Measurements from ENCODE around the gene ADM5.
"Not testable (repeated sequence)": the region's sequence is repeated elsewhere in the genome, so short reads cannot be mapped to it uniquely, and the experiment has no call there.

Gene ADM5

DNA sequence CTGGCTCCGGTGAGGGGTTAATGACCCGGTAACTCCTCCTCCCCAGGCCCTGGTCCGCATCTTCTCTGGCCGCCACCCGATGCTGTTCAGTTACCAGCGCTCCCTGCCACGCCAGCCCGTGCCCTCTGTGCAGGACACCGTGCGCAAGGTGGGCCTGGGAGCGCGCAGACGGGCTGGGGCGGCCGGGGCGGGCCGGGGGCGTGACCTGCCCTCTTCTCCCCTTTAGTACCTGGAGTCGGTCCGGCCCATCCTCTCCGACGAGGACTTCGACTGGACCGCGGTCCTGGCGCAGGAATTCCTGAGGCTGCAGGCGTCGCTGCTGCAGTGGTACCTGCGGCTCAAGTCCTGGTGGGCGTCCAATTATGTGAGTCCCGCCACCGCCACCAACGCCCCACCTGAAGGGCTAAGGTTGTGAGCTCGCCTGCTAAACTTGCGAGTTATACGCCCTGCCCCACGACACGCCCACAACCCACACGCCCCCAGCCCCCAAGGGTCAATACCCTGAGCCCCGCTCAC is 11.9 kb downstream of the ADM5 start:
- DNase-seq (ENCODE audit: low spot score) = no peak

DNA sequence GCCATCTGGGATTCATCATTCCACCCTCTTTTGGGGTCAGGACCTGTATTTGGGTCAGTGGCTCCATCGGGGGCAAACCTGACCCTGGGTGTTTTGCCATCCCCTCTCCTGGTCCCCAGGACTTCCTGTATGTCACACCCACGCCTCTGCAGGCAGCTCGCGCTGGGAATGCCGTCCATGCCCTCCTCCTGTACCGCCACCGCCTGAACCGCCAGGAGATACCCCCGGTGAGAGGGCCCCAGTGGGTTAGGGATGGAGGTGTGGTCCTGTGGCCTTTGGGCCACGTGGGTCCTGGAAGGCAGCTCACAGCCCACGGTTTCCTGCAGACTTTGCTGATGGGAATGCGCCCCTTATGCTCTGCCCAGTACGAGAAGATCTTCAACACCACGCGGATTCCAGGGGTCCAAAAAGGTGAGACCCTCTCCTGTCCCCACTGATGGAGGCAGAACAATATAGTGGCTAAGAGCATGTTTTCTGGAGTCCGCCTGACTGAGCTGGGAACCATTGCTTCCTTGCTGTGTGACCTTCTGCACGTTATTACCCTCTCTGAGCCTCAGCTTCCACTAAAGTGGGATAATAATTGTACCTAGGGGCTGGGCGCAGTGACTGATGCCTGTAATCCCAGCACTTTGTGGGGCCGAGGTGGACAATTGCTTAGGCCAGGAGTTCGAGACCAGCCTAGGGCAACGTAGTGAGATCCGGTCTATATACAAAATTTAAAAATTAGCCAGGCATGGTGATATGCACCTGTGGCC is 15.7 kb downstream of the ADM5 start:
- DNase-seq (ENCODE audit: low spot score) = no peak

DNA sequence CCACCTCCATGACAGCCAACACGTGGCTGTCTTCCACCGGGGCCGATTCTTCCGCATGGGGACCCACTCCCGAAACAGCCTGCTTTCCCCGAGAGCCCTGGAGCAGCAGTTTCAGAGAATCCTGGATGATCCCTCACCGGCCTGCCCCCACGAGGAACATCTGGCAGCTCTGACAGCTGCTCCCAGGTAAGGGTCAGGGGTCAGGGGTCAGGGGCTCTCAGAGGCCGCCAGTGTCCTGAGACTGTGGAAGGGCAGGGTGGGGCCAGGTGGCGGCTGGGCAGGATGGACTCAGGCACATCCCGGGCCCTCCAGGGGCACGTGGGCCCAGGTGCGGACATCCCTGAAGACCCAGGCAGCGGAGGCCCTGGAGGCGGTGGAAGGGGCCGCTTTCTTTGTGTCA is 16.5 kb downstream of the ADM5 start:
- DNase-seq (ENCODE audit: low spot score) = no peak

DNA sequence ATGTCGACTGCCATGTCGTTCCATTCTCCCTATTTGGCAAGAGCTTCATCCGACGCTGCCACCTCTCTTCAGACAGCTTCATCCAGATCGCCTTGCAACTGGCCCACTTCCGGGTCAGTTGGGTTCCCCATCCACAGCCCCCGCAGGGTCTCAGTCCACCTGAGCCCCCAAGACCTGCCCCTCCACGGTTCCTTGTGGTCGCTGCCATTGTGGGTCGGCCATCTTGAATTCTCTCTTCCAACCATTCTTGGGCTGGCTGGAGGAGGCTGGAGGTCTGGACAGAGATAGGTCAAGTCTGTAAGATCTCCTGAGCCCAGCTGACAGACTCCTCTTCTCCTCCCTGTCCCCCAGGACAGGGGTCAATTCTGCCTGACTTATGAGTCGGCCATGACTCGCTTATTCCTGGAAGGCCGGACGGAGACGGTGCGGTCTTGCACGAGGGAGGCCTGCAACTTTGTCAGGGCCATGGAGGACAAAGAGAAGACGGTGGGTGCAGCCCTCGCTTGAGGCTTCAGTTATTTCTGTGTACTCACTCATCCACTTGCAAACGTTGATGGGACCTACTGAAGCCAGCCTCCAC is 21.1 kb downstream of the ADM5 start:
- DNase-seq (ENCODE audit: low spot score) = no peak

DNA sequence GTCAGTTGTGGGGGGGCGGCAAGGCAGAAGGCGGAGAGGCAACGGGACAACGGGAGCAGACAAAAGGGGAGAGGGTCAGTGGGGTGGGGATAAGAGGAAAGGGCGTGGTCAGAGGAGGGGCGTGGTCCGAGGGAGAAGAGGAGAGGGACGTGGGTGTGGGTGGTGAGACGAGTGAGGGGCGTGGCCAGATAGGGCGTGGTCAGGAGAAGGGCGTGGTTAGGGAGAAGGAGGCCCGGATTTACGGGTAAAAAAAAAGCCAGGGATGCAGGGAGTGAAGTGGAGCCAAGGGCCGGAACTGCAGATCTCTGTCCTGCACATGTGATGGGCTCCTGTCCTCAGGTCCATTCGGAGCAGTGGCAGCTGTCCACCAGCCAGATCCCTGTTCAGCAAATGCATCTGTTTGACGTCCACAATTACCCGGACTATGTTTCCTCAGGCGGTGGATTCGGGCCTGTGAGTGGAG is 23.0 kb downstream of the ADM5 start:
- DNase-seq (ENCODE audit: low spot score) = no peak

- no peak for DNase-seq (ENCODE audit: low spot score)
Observed at GRCh38 chr19:49713236-49713845, 23.9 kb downstream of the ADM5 start.

- no peak for DNase-seq (ENCODE audit: low spot score)
Observed at GRCh38 chr19:49716154-49716553, 26.8 kb downstream of the ADM5 start.

GRCh38 chr19:49718511-49718910 is 29.1 kb downstream of the ADM5 start:
- no peak for DNase-seq (ENCODE audit: low spot score)

DNA sequence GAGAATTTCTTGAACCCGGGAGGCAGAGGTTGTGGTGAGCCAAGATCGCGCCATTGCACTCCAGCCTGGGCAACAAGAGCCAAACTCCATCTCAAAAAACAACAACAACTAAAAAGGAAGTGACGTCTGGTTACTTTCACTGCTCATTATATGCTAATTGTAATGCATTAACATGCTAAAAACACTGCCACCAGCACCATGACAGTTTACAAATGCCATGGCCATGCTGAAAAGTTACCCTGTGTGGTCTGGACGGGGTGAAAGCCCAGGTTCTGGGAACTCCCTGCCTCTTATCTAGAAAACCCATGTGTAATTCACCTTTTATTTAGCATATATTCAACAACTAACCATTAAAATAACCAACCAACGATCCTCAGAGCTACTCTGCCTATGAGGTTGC is 29.6 kb downstream of the ADM5 start:
- DNase-seq (ENCODE audit: low spot score) = no peak

DNA sequence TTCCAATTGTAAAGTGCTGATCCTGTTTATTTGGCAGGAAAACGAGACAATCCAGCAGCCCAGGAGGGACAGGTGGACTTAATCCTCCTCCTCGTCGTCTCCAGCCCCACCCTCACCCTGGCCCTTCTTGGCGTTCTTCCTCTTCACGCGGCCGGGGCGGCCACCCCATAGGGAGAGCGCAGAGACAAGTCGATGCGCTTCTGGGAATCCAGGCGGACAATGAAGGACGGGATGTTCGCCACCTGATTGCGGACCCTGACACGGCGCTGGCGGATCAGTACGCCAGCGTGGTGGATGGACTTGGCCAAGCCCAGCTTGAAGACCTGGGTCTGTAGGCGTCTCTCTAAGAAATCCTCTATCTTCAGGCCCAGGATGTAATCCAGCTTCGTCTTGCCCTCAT is 30.0 kb downstream of the ADM5 start:
- DNase-seq (ENCODE audit: low spot score) = not testable (repeated sequence)

DNA sequence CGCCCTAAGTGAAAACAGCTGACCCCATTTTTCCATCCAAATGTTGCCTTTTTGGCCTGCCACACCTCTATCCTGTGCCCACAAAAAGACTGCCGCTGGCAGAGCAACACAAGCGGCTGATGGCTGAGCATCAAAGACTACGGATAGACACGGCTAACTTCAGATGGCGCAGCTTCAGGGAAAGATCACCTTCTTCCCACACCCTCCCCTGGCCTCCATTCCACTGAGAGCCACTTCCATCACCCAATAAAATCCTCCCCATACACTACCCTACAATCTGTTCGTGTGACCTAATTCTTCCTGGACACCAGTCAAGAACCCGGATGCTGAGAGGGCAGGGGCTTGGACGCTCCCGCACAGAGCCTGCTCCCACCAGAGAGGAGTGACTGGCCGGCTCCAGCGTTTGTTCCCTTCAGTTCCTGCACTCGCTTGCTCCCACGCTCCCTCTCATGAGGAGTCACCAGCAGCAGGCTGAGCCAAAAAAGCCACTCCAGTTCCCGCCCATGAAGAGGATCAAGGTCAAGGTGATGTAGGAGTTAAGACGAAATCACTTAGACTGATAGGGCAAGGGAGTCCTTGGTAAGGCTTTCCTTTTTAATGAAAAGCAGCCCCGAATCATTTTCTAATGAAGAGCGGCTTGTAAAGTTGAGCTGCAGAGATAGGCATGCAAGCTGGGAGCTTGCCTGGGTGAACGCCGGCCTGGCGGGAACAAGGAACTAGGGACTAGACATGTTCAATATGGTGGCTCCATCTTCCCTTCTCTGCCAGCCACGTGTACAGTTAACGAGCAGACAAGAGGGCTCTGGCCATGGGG is 38.0 kb downstream of the ADM5 start:
- DNase-seq (ENCODE audit: low spot score) = no peak

GRCh38 chr19:49730166-49730565 is 40.8 kb downstream of the ADM5 start:
- no peak for DNase-seq (ENCODE audit: low spot score)

DNA sequence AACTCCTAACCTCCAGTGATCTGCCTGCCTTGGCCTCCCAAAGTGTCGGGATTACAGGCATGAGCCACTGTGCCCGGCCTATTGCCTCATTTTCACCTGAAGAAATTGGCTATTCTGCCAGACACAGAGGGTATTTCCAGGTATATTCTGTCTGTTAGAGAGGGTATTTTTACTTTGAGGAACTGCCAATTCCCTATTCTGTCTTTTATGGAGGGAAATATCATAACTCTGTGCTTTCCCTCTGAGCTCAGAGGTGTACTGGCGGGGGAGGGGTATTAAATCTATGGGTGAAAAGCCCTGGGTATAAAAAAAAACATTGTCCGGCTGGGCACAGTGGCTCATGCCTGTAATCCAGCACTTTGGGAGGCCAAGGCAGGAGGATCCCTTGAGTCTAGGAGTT is 48.9 kb downstream of the ADM5 start:
- DNase-seq (ENCODE audit: low spot score) = no peak

GRCh38 chr19:49739098-49739497 is 49.7 kb downstream of the ADM5 start:
- DNase-seq (ENCODE audit: low spot score) = no peak

DNA sequence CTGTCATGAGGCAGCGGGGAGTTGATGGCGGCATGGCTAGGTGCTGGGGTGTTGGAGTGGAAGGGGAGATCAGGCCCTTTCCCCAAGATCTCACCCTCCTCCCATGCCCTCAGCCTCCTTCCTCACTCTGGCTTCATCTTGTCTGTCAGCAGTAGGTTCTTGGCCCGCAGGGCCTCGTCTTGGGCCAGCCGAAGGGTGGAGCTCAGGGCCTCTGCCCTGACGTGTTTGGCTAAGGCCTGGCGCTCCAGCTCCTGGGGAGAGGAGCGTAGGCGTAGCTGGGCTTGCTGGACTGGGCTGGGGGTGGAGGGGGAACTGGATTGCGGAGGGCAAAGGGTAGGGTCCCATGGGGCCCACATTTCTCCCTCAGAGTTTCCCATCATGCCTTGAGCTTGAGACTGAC is 50.5 kb downstream of the ADM5 start:
- no peak for DNase-seq (ENCODE audit: low spot score)

Measured in pons (tissue), 1 donor.